ENCODE results near the gene NRG2.

- TF ChIP-seq POLR2A (IDR thresholded peaks at IDR 0.05; ENCODE audit: extremely low read depth, insufficient read length): no peak
- TF ChIP-seq, protein P1, sequence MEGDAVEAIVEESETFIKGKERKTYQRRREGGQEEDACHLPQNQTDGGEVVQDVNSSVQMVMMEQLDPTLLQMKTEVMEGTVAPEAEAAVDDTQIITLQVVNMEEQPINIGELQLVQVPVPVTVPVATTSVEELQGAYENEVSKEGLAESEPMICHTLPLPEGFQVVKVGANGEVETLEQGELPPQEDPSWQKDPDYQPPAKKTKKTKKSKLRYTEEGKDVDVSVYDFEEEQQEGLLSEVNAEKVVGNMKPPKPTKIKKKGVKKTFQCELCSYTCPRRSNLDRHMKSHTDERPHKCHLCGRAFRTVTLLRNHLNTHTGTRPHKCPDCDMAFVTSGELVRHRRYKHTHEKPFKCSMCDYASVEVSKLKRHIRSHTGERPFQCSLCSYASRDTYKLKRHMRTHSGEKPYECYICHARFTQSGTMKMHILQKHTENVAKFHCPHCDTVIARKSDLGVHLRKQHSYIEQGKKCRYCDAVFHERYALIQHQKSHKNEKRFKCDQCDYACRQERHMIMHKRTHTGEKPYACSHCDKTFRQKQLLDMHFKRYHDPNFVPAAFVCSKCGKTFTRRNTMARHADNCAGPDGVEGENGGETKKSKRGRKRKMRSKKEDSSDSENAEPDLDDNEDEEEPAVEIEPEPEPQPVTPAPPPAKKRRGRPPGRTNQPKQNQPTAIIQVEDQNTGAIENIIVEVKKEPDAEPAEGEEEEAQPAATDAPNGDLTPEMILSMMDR (IDR thresholded peaks at IDR 0.05; ENCODE audit: low read depth, low read length): no peak
- TF ChIP-seq MAX (IDR thresholded peaks at IDR 0.05; ENCODE audit: low read depth, low read length): no peak
These were observed 228.9 kb downstream of the NRG2 start for GRCh38 chr5:139814191-139814601.

Measured in NB4 (cell line).